ENCODE measurements around the gene MAP2K1.

Gene MAP2K1

GRCh38 chr15:66484539-66485112 lies 97.9 kb downstream of the MAP2K1 start:
- H3K4me3 ChIP-seq (ENCODE audit: insufficient read depth, low read depth, low read length, poor library complexity, severe bottlenecking), result no peak overlapping the region
- no peaks in the 10 kb centered on the region for H3K27me3 ChIP-seq (replicated peaks; ENCODE audit: control insufficient read depth, insufficient read depth, low read length, poor library complexity, severe bottlenecking)
- peaks cover 59% of the 10 kb centered on the region for H3K36me3 ChIP-seq (ENCODE audit: control insufficient read depth, insufficient read depth, low read length)
- DNase-seq, result no peak
- no peaks in the 10 kb centered on the region for H3K4me1 ChIP-seq (ENCODE audit: control insufficient read depth, insufficient read depth, low read length, poor library complexity, severe bottlenecking)
- no peaks in the 10 kb centered on the region for H3K9me3 ChIP-seq (ENCODE audit: control insufficient read depth, low read length)
- no peak overlapping the region for H3K27ac ChIP-seq (ENCODE audit: insufficient read depth, low read length, poor library complexity, severe bottlenecking)

DNA sequence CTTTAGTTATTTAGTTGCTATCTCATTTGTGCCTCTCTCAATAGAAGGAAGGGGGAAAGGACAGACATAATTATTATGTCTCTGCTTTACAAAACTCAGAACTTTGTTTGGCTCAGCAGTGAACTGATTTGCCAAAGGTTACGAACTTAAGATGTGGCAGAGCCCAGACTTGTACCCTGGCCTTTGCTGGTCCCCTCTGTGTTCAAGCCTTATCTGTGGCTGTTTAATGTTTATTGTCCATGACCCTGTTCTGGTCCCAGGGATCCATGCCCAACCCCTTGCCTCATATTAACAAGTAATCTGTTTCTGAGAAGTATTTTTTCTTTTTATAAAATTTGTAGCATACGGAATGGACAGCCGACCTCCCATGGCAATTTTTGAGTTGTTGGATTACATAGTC lies 100.2 kb downstream of the MAP2K1 start:
- no peak for DNase-seq
- Histone ChIP-seq H3K4me3 (ENCODE audit: insufficient read depth, low read depth, low read length, poor library complexity, severe bottlenecking) (no peak overlapping the region), H3K9me3 (ENCODE audit: control insufficient read depth, low read length) (no peaks in the 10 kb centered on the region), H3K36me3 (ENCODE audit: control insufficient read depth, insufficient read depth, low read length) (peaks cover 70% of the 10 kb centered on the region), H3K27me3 (replicated peaks; ENCODE audit: control insufficient read depth, insufficient read depth, low read length, poor library complexity, severe bottlenecking) (no peaks in the 10 kb centered on the region), H3K4me1 (ENCODE audit: control insufficient read depth, insufficient read depth, low read length, poor library complexity, severe bottlenecking) (no peaks in the 10 kb centered on the region), H3K27ac (ENCODE audit: insufficient read depth, low read length, poor library complexity, severe bottlenecking) (no peak overlapping the region)

DNA sequence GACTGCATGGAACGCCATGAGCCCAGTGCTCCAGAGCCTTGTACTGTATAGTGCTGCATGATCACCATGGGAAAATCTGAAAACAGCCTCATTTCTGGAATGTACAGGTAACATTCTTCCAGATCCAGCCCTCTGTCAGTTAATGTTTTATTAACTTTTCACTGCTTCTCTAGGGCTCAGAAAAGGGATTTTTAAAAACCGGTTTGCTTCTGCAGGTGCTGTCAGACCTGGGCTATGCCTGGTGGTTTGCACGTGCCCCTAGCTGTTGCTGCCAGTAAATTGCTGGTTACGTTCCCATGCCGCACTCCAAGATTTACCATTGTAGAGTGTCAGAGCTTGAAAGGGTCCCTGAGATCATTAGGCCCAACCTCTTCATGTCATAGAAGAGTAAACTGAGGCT lies 101.8 kb downstream of the MAP2K1 start:
- H3K27ac ChIP-seq (ENCODE audit: insufficient read depth, low read length, poor library complexity, severe bottlenecking), result no peak overlapping the region
- H3K4me1 ChIP-seq (ENCODE audit: control insufficient read depth, insufficient read depth, low read length, poor library complexity, severe bottlenecking), result no peaks in the 10 kb centered on the region
- no peaks in the 10 kb centered on the region for H3K9me3 ChIP-seq (ENCODE audit: control insufficient read depth, low read length)
- no peak overlapping the region for H3K4me3 ChIP-seq (ENCODE audit: insufficient read depth, low read depth, low read length, poor library complexity, severe bottlenecking)
- peaks cover 74% of the 10 kb centered on the region for H3K36me3 ChIP-seq (ENCODE audit: control insufficient read depth, insufficient read depth, low read length)
- no peaks in the 10 kb centered on the region for H3K27me3 ChIP-seq (replicated peaks; ENCODE audit: control insufficient read depth, insufficient read depth, low read length, poor library complexity, severe bottlenecking)
- DNase-seq, result no peak

DNA sequence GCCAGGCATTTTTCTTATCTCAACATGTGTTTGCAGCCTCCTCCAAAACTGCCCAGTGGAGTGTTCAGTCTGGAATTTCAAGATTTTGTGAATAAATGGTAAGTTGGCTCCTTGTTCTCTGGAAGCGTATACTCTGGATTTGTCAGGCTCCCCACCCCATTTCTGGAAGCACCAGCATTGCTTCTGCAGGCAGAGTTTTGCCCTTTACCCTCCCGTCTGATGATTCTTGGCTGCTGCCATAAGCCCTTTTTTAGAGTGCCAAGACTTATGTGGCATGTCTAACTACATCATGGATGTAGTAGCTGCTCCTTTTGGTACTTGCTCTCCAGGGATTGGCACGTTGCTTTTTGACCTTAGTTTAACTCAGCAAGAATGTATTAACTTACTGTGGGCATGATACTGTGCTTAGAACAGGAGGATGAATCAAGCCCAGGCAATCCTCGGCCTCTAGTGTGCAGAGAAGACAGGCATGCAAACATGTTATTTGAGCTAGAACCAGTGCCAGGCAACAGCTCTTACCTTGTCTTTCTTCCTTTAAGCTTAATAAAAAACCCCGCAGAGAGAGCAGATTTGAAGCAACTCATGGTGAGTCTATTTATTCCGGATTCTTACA lies 102.6 kb downstream of the MAP2K1 start:
- Histone ChIP-seq H3K4me1 (ENCODE audit: control insufficient read depth, insufficient read depth, low read length, poor library complexity, severe bottlenecking) (no peaks in the 10 kb centered on the region), H3K27ac (ENCODE audit: insufficient read depth, low read length, poor library complexity, severe bottlenecking) (no peak overlapping the region), H3K4me3 (ENCODE audit: insufficient read depth, low read depth, low read length, poor library complexity, severe bottlenecking) (no peak overlapping the region), H3K27me3 (replicated peaks; ENCODE audit: control insufficient read depth, insufficient read depth, low read length, poor library complexity, severe bottlenecking) (no peaks in the 10 kb centered on the region), H3K9me3 (ENCODE audit: control insufficient read depth, low read length) (no peaks in the 10 kb centered on the region), H3K36me3 (ENCODE audit: control insufficient read depth, insufficient read depth, low read length) (peaks cover 82% of the 10 kb centered on the region)
- DNase-seq, result no peak

GRCh38 chr15:66491846-66492245 lies 105.1 kb downstream of the MAP2K1 start:
- H3K27me3 ChIP-seq (replicated peaks; ENCODE audit: control insufficient read depth, insufficient read depth, low read length, poor library complexity, severe bottlenecking), result no peaks in the 10 kb centered on the region
- peaks cover 13% of the 10 kb centered on the region for H3K4me1 ChIP-seq (ENCODE audit: control insufficient read depth, insufficient read depth, low read length, poor library complexity, severe bottlenecking)
- H3K36me3 ChIP-seq (ENCODE audit: control insufficient read depth, insufficient read depth, low read length), result peaks cover 80% of the 10 kb centered on the region
- H3K4me3 ChIP-seq (ENCODE audit: insufficient read depth, low read depth, low read length, poor library complexity, severe bottlenecking), result no peak overlapping the region
- DNase-seq, result no peak
- H3K27ac ChIP-seq (ENCODE audit: insufficient read depth, low read length, poor library complexity, severe bottlenecking), result no peak overlapping the region
- H3K9me3 ChIP-seq (ENCODE audit: control insufficient read depth, low read length), result no peaks in the 10 kb centered on the region

GRCh38 chr15:66494262-66494661 lies 107.5 kb downstream of the MAP2K1 start:
- no peaks in the 10 kb centered on the region for H3K9me3 ChIP-seq (ENCODE audit: control insufficient read depth, low read length)
- H3K4me3 ChIP-seq (ENCODE audit: insufficient read depth, low read depth, low read length, poor library complexity, severe bottlenecking), result no peak overlapping the region
- no peak for DNase-seq
- no peaks in the 10 kb centered on the region for H3K27me3 ChIP-seq (replicated peaks; ENCODE audit: control insufficient read depth, insufficient read depth, low read length, poor library complexity, severe bottlenecking)
- no peak overlapping the region for H3K27ac ChIP-seq (ENCODE audit: insufficient read depth, low read length, poor library complexity, severe bottlenecking)
- peaks cover 73% of the 10 kb centered on the region for H3K36me3 ChIP-seq (ENCODE audit: control insufficient read depth, insufficient read depth, low read length)
- peaks cover 23% of the 10 kb centered on the region for H3K4me1 ChIP-seq (ENCODE audit: control insufficient read depth, insufficient read depth, low read length, poor library complexity, severe bottlenecking)

DNA sequence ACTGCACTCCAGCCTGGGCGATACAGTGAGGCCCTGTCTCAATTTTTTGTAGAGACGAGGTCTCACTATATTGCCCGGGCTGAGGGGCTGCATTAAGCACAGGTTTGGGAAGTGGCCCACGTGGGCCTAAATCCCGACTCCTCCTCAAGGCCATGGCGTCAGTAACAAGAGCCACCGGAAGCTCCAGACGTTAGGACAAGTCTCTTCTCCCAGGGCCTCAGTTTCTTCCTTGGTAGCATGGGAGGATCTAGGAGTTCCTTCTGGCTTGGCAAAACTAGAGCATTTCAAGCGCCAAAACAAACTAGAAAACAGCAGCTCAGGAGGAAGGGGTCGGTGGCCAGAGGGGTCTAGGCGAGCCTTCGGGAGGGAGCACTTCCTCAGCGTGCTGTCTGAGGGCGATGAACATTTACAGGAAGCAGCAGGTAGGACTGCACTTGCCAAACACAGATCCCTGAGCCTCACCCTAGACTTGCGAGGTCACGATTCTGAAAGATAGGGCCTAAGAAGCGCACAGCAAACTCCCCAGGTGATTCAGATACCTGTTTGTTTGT lies 110.3 kb downstream of the MAP2K1 start:
- peaks cover 23% of the 10 kb centered on the region for H3K4me1 ChIP-seq (ENCODE audit: control insufficient read depth, insufficient read depth, low read length, poor library complexity, severe bottlenecking)
- H3K36me3 ChIP-seq (ENCODE audit: control insufficient read depth, insufficient read depth, low read length), result peaks cover 74% of the 10 kb centered on the region
- H3K9me3 ChIP-seq (ENCODE audit: control insufficient read depth, low read length), result no peaks in the 10 kb centered on the region
- H3K4me3 ChIP-seq (ENCODE audit: insufficient read depth, low read depth, low read length, poor library complexity, severe bottlenecking), result peak overlapping the region; percentile 92
- peak overlapping the region; percentile 90 for H3K27ac ChIP-seq (ENCODE audit: insufficient read depth, low read length, poor library complexity, severe bottlenecking)
- H3K27me3 ChIP-seq (replicated peaks; ENCODE audit: control insufficient read depth, insufficient read depth, low read length, poor library complexity, severe bottlenecking), result no peaks in the 10 kb centered on the region
- DNase-seq, result no peak

- H3K36me3 ChIP-seq (ENCODE audit: control insufficient read depth, insufficient read depth, low read length), result peaks cover 74% of the 10 kb centered on the region
- H3K4me1 ChIP-seq (ENCODE audit: control insufficient read depth, insufficient read depth, low read length, poor library complexity, severe bottlenecking), result peaks cover 26% of the 10 kb centered on the region
- H3K27me3 ChIP-seq (replicated peaks; ENCODE audit: control insufficient read depth, insufficient read depth, low read length, poor library complexity, severe bottlenecking), result no peaks in the 10 kb centered on the region
- DNase-seq, result peak; percentile 95 to 96 (median 96)
- no peaks in the 10 kb centered on the region for H3K9me3 ChIP-seq (ENCODE audit: control insufficient read depth, low read length)
- peak within 1 kb of the TSS; percentile 92 for H3K4me3 ChIP-seq (ENCODE audit: insufficient read depth, low read depth, low read length, poor library complexity, severe bottlenecking)
- peak within 1 kb of the TSS; percentile 90 for H3K27ac ChIP-seq (ENCODE audit: insufficient read depth, low read length, poor library complexity, severe bottlenecking)
These were observed 111.1 kb downstream of the MAP2K1 start, which contains the start of gene SNAPC5 for GRCh38 chr15:66497502-66498455. Gene SNAPC5 (minus strand): TSS chr15:66497762. CDS start chr15:66497731, 31 bp downstream.

DNA sequence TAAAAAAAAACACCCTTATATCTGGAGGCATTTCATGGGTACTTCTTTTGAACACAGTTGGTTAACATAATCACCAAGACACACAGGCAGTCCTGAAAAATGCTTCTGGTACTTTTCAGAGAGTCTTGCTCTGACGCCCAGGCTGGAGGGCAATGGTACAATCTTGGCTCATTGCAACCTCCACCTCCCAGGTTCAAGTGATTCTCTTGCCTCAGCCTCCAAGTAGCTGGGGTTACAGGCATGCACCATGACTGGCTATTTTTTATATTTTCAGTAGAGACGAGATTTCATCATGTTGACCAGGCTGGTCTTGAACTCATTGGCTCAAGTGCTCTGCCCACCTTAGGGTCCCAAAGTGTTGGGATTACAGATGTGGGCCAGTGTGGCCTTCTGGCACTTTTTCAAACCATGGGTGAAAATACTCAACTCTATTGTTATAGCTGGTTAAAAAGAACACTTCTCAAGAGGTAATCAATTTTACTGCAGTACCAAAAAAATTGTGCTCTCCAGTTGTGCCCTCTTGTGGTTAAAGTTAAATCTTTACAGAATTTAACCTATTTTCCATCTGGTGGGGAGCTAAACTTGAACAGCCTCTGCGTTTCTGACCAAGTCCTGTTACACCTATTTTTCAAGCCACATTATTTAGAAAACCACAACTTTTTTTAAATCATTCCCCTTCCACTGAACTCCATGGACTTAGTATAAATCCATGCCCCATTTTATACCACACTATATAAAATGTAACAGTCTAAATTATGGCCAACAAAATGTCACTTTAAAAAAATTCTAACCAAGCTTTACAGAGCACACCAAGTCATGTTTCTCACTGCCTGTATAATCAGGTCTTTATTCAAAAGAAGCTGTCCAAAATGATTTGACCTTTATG lies 112.0 kb downstream of the MAP2K1 start:
- Histone ChIP-seq H3K27me3 (replicated peaks; ENCODE audit: control insufficient read depth, insufficient read depth, low read length, poor library complexity, severe bottlenecking) (no peaks in the 10 kb centered on the region), H3K9me3 (ENCODE audit: control insufficient read depth, low read length) (no peaks in the 10 kb centered on the region), H3K36me3 (ENCODE audit: control insufficient read depth, insufficient read depth, low read length) (peaks cover 71% of the 10 kb centered on the region), H3K4me1 (ENCODE audit: control insufficient read depth, insufficient read depth, low read length, poor library complexity, severe bottlenecking) (peaks cover 35% of the 10 kb centered on the region), H3K4me3 (ENCODE audit: insufficient read depth, low read depth, low read length, poor library complexity, severe bottlenecking) (no peak overlapping the region), H3K27ac (ENCODE audit: insufficient read depth, low read length, poor library complexity, severe bottlenecking) (no peak overlapping the region)
- DNase-seq, result no peak
